Measurements from ENCODE around the gene OPHN1. TPM values are rescaled to one million over a fixed set of nuclear protein-coding genes. Genes with fewer than 3 reads are reported as not detected.

The OPHN1 gene
- total RNA-seq, 1 donor from 2014 or later, result 3.7 TPM

DNA sequence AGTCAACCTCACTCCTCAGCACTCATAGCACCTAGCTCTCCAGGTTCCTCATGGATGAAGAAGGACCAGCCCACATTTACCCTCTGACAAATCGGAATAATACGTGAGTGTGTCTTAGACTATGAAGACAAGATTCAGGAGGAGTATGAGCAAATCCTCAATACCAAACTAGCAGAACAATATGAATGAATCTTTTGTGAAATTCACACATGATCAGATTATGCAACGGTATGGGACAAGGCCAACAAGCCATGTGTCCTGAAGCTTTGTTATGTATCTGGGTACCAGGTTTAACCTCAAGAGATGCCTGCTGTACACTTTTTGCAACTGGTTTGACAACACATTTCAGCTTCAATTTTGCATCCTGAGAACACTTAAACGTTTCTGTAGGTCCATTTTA is 300.1 kb downstream of the OPHN1 start:
- H3K27ac ChIP-seq (ENCODE audit: low read depth, low read length), result no peak overlapping the region
- H3K9ac ChIP-seq (ENCODE audit: low read length), result no peak overlapping the region
- no peak overlapping the region for H3K4me2 ChIP-seq (ENCODE audit: low read length)
- Mint-ChIP-seq H3K27ac (ENCODE audit: unreplicated experiment) (no peak overlapping the region), H3K4me3 (ENCODE audit: unreplicated experiment) (no peak overlapping the region), H3K27me3 (ENCODE audit: low read depth, unreplicated experiment) (no peaks in the 10 kb centered on the region), H3K36me3 (ENCODE audit: low read depth, unreplicated experiment) (peaks cover 2% of the 10 kb centered on the region), H3K9me3 (ENCODE audit: unreplicated experiment) (no peaks in the 10 kb centered on the region), H3K4me1 (ENCODE audit: low read depth, unreplicated experiment) (no peaks in the 10 kb centered on the region)
- no peaks in the 10 kb centered on the region for H3K4me1 ChIP-seq (ENCODE audit: insufficient read depth, low read length)
- H3K27me3 ChIP-seq (ENCODE audit: insufficient read depth, low read length), result no peaks in the 10 kb centered on the region
- no peaks in the 10 kb centered on the region for H3K79me2 ChIP-seq (ENCODE audit: insufficient read depth, low read length)
- H2AFZ ChIP-seq (ENCODE audit: low read depth, low read length), result no peak overlapping the region
- H3K9me3 ChIP-seq (ENCODE audit: insufficient read depth, low read depth, low read length), result no peaks in the 10 kb centered on the region
- no peak overlapping the region for H3K4me3 ChIP-seq (ENCODE audit: insufficient read depth, low read depth, low read length)
- FAIRE-seq (peak; percentile 99), DNase-seq (ENCODE audit: low read depth) (no peak)
- H4K20me1 ChIP-seq (ENCODE audit: insufficient read depth, low read length), result no peaks in the 10 kb centered on the region
- TF ChIP-seq CTCF (IDR thresholded peaks at IDR 0.05; ENCODE audit: insufficient read depth, low read depth, low read length) (no peak), EZH2 (IDR thresholded peaks at IDR 0.05; ENCODE audit: insufficient read depth, low read length) (no peak)
- no peaks in the 10 kb centered on the region for H3K36me3 ChIP-seq (ENCODE audit: insufficient read depth, low read length)

- no peak for TF ChIP-seq EZH2 (IDR thresholded peaks at IDR 0.05; ENCODE audit: insufficient read depth, low read length)
- no peak for TF ChIP-seq CTCF (IDR thresholded peaks at IDR 0.05; ENCODE audit: insufficient read depth, low read depth, low read length)
- Histone ChIP-seq H4K20me1 (ENCODE audit: insufficient read depth, low read length) (no peaks in the 10 kb centered on the region), H3K4me3 (ENCODE audit: insufficient read depth, low read depth, low read length) (no peak overlapping the region), H3K27ac (ENCODE audit: low read depth, low read length) (no peak overlapping the region), H3K9me3 (ENCODE audit: insufficient read depth, low read depth, low read length) (no peaks in the 10 kb centered on the region), H3K4me1 (ENCODE audit: insufficient read depth, low read length) (no peaks in the 10 kb centered on the region), H3K36me3 (ENCODE audit: insufficient read depth, low read length) (no peaks in the 10 kb centered on the region), H2AFZ (ENCODE audit: low read depth, low read length) (no peak overlapping the region), H3K79me2 (ENCODE audit: insufficient read depth, low read length) (no peaks in the 10 kb centered on the region), H3K9ac (ENCODE audit: low read length) (no peak overlapping the region), H3K27me3 (ENCODE audit: insufficient read depth, low read length) (no peaks in the 10 kb centered on the region), H3K4me2 (ENCODE audit: low read length) (no peak overlapping the region)
- Mint-ChIP-seq H3K9me3 (ENCODE audit: unreplicated experiment) (no peaks in the 10 kb centered on the region), H3K27ac (ENCODE audit: unreplicated experiment) (no peak overlapping the region), H3K4me1 (ENCODE audit: low read depth, unreplicated experiment) (no peaks in the 10 kb centered on the region), H3K27me3 (ENCODE audit: low read depth, unreplicated experiment) (no peaks in the 10 kb centered on the region), H3K4me3 (ENCODE audit: unreplicated experiment) (no peak overlapping the region), H3K36me3 (ENCODE audit: low read depth, unreplicated experiment) (peaks cover 2% of the 10 kb centered on the region)
- DNase-seq (ENCODE audit: low read depth) (no peak), FAIRE-seq (no peak)
Observed at GRCh38 chrX:68132749-68133148, 300.5 kb downstream of the OPHN1 start.

DNA sequence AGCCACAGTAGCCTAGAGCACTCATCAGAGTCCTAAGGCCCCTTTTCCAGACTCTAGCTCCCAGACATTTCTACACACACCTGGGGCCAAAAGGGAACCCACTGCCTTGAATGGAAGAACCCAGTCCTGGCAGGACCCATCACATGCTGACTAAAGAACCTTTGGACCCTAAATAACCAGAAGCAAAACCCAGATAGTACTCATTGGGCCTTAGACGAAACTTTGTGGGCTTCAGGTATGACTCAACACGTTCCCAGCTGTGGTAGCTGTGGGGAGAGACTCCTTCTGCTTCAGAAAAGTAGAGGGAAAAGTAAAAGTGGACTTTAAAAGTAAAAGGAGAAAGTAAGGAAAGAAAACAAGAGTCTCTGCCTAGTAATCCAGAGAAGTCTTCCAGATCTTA is 311.5 kb downstream of the OPHN1 start:
- no peak overlapping the region for H3K27ac ChIP-seq (ENCODE audit: low read depth, low read length)
- H3K9me3 ChIP-seq (ENCODE audit: insufficient read depth, low read depth, low read length), result no peaks in the 10 kb centered on the region
- H3K4me2 ChIP-seq (ENCODE audit: low read length), result no peak overlapping the region
- no peaks in the 10 kb centered on the region for H3K36me3 Mint-ChIP-seq (ENCODE audit: low read depth, unreplicated experiment)
- no peaks in the 10 kb centered on the region for H4K20me1 ChIP-seq (ENCODE audit: insufficient read depth, low read length)
- H3K79me2 ChIP-seq (ENCODE audit: insufficient read depth, low read length), result no peaks in the 10 kb centered on the region
- H3K9ac ChIP-seq (ENCODE audit: low read length), result no peak overlapping the region
- H3K4me3 ChIP-seq (ENCODE audit: insufficient read depth, low read depth, low read length), result no peak overlapping the region
- H3K36me3 ChIP-seq (ENCODE audit: insufficient read depth, low read length), result no peaks in the 10 kb centered on the region
- H3K4me1 ChIP-seq (ENCODE audit: insufficient read depth, low read length), result no peaks in the 10 kb centered on the region
- no peaks in the 10 kb centered on the region for H3K27me3 Mint-ChIP-seq (ENCODE audit: low read depth, unreplicated experiment)
- H3K4me3 Mint-ChIP-seq (ENCODE audit: unreplicated experiment), result no peak overlapping the region
- DNase-seq (ENCODE audit: low read depth), result no peak
- H3K9me3 Mint-ChIP-seq (ENCODE audit: unreplicated experiment), result no peaks in the 10 kb centered on the region
- H3K4me1 Mint-ChIP-seq (ENCODE audit: low read depth, unreplicated experiment), result no peaks in the 10 kb centered on the region
- H3K27ac Mint-ChIP-seq (ENCODE audit: unreplicated experiment), result no peak overlapping the region
- peak; percentile 87 for FAIRE-seq
- H2AFZ ChIP-seq (ENCODE audit: low read depth, low read length), result no peak overlapping the region
- H3K27me3 ChIP-seq (ENCODE audit: insufficient read depth, low read length), result no peaks in the 10 kb centered on the region
- no peak for TF ChIP-seq EZH2 (IDR thresholded peaks at IDR 0.05; ENCODE audit: insufficient read depth, low read length)
- TF ChIP-seq CTCF (IDR thresholded peaks at IDR 0.05; ENCODE audit: insufficient read depth, low read depth, low read length), result no peak
